HG03139 (cell line): ENCODE data around the gene UBA6.
"Not testable (repeated sequence)": the region's sequence is repeated elsewhere in the genome, so short reads cannot be mapped to it uniquely, and the experiment has no call there.

Experiments
- ATAC-seq: cut with Tn5 transposase; IDR thresholded peaks from one replicate; pipeline ENCODE4 v1.9.1; 2021; ENCODE audit not compliant: unreplicated experiment

UBA6 gene

DNA sequence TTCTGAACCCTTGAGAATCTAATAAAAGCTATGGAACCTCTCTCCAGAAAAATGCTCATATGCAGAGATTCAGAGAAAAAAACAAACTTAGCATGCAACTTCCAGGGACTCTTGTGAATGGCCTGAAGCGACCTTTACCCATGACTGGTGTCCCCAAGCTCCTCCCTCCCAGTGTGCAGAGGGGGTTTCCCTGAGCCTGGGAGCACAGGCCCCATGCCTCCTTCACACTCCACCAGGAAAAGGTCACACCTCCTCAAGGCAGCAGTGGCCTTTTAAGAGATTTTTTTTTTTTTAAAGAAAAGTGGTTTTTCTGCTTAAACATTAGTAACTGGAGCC lies 13.3 kb upstream of the UBA6 start:
- no peak for ATAC-seq

GRCh38 chr4:67713529-67714247 lies 12.7 kb upstream of the UBA6 start:
- ATAC-seq, result no peak

GRCh38 chr4:67712650-67713528 lies 11.9 kb upstream of the UBA6 start:
- no peak for ATAC-seq

DNA sequence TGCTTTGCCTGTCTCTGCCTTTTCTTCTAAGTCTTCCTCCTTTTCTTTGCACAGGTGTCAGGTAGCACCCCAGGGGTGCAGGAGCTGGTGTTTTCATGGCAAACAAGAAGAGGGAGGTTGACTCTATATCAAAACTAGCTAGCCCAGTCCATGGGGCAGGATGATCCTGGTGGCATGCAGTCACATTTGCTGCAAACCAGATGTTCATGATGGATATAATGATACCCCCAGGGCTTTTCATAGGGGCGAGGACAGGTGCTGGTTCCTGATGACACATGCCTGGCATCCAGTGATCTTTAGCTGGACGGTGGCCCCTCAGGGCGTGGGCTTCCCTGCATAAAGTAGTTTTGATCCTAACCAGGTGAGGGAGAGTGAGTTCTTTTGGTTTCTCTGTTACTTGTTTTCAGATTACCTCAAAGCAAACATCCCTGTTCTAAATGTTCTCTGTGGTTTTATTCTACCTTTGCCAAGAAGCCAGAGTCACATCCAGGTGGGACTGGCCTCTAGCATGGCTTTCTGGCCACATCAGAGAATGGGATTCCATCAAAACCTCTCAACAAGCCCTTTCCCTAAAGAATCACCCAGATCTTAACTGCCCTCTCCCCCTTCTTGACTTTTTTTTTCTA lies 11.2 kb upstream of the UBA6 start:
- no peak for ATAC-seq

DNA sequence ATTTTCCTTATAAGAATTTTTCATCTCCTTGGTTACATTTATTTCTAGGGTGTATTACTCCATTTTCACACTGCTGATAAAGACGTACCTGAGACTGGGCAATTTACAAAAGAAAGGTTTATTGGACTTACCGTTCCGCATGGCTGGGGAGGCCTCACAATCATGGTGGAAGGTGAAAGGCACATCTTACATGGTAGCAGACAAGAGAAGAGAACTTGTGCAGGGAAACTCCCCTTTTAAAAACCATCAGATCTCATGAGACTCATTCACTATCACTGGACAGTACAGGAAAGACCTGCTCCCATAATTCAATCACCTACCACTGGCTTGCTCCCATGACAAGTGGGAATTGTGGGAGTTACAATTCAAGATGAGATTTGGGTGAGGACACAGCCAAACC lies 5.7 kb upstream of the UBA6 start:
- ATAC-seq, result not testable (repeated sequence)

DNA sequence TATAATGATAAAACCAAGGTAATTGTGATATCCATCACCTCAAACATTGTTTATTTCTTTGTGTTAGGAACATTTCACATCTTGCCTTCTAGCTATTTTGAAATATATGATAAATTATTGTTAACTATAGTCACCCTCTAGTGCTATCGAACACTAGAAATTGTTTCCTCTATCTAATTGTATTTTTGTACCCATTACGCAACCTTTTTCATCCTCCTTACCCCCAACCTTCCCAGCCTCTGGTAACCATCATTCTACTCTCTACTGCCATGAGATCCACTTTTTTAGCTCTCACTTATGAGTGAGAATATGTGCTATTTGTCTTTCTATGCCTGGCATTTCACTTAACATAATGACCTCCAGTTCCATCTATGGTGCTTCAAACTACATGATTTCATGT lies 3.9 kb upstream of the UBA6 start:
- no peak for ATAC-seq

DNA sequence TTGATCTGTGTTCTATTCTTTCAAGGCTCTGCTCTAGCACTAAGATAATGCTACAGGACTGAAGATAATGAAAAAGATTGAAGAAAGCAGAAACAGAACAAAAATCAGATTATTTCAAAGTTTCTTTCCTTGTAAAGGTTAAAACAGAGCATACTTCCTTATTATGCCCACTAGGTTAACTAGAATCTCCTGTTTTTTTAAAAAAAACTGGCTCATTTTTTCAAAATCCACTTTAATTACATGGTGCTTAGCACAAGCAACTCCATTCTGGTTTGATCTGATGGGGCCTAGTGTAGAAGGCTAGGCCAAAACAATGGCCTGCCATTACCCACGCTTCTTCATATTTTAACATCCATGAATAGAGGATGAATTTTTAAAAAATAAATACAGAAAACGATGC lies 1.2 kb upstream of the UBA6 start:
- ATAC-seq, result no peak

DNA sequence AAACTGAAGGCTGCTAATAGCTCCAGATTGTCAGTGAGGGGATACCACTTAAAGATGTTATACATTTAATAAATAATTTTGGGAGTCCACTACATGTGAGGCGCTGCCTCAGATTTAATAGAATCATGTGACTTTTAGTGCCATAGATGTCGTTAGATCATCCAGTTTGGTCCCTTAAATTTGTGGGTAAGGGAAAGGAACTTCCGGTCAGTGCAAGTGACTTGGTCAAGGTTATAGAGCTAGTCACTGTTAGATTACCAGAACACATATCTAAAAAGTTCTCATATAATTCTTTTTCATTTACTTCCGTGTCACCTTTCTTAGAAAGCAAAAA lies 529 bp upstream of the UBA6 start:
- ATAC-seq, result no peak

DNA sequence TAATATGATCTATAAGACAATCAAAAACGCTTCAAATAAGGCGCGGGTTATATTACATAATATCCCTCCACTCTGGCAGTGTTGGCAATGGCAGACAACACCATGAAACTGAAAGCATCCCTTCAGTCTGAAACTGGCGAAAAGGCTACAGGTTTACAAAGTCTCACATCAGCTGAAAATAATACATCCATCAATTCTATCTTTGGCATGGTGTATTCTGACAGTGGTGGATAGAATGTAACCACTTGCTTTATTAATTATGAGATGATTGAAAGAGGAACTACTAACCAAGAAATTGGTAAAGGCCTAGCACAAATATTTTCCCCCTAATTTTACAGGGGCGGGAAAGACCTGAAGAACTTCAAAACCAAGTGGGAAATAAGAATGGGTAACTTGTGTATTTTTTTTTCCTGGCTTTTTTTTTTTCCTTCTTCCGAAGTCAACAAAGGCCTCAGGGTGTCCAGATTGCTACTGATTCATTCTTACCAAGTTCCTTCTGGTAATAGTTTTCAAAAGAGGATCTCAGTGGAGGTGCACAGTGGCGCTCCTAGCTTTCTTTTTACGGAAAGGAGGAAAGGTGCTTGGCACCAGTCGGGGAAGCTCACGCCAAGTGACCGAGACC lies 728 bp downstream of the UBA6 start:
- ATAC-seq, result peak; percentile 2

GRCh38 chr4:67699603-67700002 lies 1.4 kb downstream of the UBA6 start:
- no peak for ATAC-seq

GRCh38 chr4:67697860-67698687 lies 2.9 kb downstream of the UBA6 start:
- no peak for ATAC-seq

DNA sequence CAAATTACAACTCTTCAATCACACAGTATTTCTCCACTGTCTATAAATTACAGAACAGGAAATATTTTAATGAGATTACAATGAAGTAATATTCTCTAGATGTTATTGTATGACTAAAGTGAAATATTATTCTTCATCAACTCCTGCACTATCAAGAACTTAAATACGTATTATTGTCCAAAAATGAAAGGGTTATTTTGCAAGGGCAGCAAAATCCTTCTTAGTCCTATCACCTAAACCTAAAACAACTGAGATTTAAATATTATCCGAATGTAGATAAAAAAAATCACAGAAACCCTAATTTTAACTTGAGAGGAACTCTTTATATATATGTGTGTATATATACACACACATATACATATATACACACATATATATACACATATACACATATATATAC lies 4.9 kb downstream of the UBA6 start:
- no peak for ATAC-seq

GRCh38 chr4:67694662-67695061 lies 6.3 kb downstream of the UBA6 start:
- ATAC-seq, result no peak

DNA sequence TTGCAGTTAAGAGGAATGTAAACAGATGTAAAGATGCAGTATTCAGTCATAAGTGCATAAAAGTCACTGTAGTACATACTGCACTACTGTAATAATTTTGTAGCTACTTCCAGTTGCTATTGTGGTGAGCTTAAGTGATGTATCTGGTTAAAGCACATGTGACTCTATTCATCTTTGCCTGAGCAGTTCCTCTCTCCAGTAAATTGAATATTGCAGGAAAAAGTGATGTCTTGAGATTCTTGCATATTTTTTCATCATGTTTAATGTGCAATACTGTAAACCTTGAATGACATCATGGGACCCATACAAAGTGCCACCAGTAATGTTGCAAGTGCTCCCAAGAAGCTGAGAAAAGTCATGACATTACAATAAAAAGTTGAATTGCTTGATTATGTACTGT lies 9.6 kb downstream of the UBA6 start:
- no peak for ATAC-seq

GRCh38 chr4:67687636-67688035 lies 13.3 kb downstream of the UBA6 start:
- no peak for ATAC-seq

- no peak for ATAC-seq
Observed at GRCh38 chr4:67685532-67685859, 15.5 kb downstream of the UBA6 start.

DNA sequence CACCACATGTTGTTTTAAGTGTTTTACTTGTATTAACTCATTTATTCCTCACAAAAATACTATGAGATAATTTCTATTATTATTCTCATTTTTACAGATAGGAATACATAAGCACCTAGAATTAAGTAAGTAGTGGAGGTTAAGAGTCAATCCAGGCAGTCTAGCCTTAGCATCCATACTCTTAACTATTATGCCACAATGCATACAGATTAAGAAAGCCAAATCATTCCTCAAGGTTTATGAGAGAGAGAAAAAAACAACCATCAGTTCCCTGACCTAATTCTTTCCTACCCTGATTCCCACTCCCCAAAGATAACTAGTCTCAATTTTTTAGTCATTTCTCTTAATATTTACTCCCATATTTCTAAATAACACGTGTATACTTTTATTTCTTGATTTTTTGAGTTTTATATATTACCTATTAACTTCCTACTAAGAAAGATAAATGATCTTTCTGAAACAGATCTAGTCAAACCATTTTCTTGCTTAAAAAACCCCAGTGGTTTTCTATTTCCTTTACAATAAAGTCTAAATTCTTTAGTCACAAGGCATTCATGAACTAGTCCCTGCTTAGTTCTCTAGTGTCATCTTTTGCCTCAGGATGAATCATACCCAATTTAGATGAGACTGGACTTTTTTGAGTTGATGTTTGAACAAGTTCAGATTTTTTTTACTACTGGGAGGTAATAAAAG lies 16.0 kb downstream of the UBA6 start:
- peak; percentile 60 for ATAC-seq

DNA sequence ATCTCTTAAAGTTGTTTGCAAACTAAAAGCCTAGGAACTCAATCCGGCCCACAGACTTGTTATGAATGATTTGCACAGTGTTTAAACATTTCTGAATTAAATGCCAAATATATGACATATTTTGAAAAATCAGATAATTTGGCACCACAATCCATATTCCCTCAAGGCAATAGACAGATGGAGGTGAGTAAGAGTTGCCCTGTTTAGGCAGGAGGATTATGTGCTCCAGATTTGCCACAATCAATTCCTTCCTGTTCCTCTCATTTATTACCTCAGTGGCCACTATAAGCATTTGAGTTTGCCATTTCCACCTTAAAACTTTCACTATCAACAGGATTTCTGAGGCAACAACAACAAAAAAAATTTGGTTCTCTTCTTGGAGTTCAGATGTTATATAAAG lies 18.7 kb downstream of the UBA6 start:
- no peak for ATAC-seq

DNA sequence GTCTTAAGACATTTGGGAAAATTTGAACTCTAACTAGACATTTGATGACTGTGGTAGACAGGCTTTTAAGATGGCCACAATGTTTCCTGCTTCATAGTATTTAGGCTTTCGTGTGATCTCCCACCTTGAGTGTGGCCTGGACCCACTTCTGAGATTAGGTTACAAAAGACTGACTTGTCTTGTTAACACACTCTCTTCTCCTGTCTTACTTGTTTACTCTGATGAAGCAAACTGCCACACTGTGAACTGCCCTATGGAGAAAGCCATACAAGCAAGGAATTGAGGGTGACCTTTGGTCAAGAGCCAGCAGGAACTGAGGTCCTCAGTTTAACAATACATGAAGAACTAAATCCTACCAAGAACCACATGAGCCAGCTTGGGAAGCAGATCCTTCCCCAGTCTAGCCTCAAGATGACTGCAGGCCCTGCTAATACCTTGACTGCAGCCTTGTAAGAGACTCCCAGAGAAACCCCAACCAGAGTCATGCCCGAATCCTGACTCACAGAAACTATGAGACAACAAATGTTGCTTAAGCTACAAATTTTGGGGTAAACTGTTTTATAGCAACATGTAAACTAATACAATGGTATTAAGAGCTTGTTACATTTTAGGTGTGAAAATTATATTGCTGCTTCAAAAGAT lies 20.3 kb downstream of the UBA6 start:
- no peak for ATAC-seq

- ATAC-seq, result no peak
Observed at GRCh38 chr4:67678612-67679011, 22.3 kb downstream of the UBA6 start.
